AG08396 (cell line): ENCODE data around the gene EPHB4.

Source experiments
- DNase-seq: peaks from one replicate; pipeline ENCODE4 v3.0.0; 2012; ENCODE audit warnings: low spot score, mixed read lengths

The EPHB4 gene

DNA sequence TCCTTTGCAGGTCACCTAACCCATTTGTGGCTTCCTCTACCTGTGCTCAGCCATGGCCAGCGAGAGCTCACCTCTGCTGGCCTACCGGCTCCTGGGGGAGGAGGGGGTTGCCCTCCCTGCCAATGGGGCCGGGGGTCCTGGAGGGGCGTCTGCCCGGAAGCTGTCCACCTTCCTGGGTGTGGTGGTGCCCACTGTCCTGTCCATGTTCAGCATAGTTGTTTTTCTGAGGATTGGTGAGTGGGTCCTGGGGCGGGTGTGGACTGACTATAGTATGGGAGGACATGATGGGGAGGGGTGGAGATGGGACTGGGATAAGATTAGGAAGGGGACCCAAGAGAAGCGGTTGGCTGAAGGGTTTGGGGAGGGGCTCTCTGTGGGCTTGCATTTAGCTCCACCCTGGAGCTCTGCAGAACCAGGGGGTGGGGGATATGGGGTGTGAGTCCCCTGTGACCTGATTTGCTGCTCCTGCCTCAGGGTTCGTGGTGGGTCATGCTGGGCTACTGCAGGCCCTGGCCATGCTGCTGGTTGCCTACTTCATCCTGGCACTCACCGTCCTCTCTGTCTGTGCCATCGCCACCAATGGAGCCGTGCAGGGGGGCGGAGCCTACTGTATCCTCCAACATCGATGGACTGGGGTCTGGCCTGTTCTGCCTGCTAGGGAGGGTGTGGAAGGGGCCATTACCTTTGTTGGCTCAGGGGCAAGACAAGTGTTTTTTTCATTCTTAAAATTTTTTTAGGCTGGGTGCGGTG, 27.0 kb upstream of the EPHB4 start:
- DNase-seq, result peak; percentile 2

DNA sequence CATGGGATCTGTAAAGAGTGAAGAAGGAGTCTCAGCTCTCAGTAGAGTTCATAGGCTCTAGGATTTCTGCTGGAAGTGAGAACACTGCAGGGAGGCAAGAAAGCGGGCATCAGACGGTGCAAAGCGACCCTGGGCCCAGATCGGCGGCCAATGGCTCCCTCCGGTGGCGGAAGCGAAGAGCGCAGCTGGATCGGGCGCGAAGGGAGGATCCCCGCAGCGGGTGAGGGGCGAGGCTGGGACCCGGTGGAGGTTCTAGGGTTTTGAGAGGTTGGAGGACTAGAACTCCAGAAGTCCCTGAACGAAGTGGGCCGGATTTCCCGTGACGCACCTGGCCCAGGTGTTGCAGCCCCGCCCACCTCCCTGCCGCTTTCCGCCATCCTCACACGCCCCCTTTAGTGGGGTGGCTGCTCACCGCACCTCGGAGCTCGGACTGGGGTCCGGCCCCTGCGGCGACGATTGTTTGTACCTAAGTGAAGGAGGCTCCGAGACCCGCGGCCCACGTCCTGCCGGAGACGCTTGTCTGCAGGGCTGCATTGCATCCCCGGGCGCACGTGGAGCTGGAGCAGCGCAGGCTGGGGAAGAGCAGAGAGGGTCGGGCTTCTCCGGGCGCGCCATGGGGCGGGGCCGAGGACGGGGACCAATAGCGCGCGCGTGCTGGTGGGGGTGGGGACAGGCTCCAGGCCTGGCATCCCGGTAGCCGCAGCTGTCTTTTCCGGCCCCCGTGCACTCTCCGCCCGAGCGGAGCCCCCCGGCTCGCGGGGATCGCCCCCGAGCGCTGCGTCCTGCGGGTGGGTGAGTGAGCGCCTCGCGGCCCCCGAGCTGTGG, 24.9 kb upstream of the EPHB4 start, which contains the start of gene SLC12A9:
TSS of gene SLC12A9 (plus strand) at position 666 of the 825 bp plus-strand sequence. CDS start 1,485 bp downstream, outside the sequence.
- DNase-seq, result peak; percentile 98

DNA sequence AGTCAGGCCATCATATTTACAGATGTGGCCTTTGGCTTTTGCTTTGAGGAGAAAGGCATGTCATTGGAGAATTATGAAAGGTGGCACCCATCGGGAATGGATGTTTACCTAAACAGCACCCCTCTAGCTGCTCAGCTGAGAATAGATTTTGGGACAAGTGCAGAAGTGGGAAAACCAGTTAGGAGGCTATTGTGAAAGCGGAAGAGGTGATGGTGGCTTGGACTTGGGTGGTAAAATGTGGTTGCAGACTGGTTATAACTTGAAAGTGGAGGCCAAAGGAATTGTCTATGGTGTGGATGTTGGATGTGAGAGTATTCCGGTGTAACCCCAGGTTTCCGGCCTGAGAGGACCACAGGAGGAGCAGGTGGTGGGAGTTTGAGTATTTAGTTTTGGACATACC, 20.0 kb upstream of the EPHB4 start:
- peak; percentile 0 for DNase-seq

DNA sequence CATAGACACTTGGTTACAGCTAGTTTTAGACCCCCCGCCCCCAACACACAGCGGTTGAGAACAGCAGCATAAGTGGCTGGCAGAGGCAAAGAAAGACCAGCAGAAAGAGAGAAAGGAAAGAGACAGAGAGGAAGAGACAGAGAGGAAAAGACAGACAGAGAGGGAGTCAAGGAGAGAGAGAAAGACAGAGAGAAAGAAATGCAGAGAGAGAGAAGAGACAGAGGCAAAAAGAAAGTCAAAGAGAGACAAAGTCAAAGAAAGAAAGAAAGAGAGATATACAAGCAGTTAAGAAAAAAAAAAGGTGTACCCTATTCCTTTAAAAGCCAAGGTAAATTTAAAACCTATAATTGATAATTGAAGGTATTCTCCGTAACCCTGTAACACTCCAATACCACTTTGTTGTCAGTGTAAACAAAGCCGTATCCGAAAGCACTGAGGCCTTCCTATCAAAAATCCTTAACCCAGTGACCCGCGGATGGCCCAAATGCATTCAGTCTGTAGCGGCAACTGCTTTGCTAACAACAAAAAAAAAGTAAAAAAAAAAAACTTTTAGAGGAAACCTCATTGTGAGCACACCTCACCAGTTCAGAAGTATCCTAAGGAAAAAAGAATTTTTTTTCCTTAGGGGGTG, 13.3 kb upstream of the EPHB4 start:
- no peak for DNase-seq

DNA sequence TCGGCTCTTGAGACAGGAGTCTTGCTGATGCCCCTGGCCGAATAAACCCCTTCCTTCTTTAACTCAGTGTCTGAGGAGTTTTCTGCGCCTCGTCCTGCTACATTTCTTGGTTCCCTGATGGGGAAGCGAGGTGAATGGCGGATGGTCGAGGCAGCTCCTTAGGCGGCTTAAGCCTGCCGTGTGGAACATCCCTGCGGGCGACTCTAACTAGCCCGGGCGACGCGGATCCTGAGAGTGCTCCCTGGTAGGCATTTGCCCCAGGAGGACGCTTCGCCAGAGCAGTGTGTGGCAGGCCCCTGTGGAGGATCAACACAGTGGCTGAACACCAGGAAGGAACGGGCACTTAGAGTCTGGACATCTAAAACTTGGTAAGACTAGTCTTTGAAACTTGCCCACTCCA, 12.0 kb upstream of the EPHB4 start:
- DNase-seq, result no peak

DNA sequence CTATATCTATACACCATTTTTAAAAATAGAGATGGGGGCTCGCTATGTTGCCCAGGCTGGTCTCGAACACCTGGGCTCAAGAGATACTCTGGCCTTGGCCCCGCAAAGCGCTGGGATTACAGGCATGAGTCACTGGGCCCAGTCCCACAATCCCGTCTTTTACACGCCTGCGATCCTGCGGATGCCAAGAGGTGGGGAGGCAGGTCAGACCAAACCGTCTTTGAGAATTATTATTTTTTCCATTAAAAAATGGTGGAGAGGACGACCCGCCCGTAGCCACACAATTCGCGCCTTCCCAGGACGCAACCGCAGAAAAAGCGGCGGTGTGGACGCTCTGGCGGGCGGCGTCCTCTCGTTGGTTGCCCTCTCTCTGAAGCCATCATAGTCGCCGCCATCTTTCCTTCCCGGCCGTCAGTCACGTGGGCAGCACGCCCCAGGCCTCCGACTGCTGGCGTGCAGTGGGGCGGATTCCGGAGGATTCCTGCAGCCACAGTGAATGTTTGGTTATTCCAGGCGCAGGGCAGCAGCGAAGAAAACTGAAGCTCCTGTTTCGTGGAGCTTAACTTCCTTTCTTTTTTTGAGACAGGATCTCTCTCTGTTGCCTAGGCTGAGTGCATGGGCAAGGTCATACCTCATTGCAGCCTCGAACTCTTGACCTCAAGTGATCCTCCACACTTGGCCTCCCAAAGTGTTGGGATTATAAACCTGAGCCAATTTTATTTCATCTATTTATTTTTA, 9.9 kb upstream of the EPHB4 start:
- peak; percentile 92 for DNase-seq

DNA sequence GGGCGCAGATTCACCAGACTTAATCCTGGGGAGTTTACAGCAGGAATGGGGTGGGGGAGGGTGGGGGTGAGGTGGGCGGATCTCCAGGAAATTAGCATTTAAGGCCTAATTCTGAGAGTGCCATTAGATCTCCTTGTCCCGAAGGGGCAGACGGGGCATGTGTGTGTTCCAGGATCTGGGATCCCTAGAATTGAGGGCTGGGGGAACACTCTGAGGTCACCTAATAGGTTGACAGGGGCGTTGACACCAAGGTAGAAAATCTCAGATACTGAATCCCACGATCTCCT, 9.4 kb upstream of the EPHB4 start:
- DNase-seq, result peak; percentile 3

DNA sequence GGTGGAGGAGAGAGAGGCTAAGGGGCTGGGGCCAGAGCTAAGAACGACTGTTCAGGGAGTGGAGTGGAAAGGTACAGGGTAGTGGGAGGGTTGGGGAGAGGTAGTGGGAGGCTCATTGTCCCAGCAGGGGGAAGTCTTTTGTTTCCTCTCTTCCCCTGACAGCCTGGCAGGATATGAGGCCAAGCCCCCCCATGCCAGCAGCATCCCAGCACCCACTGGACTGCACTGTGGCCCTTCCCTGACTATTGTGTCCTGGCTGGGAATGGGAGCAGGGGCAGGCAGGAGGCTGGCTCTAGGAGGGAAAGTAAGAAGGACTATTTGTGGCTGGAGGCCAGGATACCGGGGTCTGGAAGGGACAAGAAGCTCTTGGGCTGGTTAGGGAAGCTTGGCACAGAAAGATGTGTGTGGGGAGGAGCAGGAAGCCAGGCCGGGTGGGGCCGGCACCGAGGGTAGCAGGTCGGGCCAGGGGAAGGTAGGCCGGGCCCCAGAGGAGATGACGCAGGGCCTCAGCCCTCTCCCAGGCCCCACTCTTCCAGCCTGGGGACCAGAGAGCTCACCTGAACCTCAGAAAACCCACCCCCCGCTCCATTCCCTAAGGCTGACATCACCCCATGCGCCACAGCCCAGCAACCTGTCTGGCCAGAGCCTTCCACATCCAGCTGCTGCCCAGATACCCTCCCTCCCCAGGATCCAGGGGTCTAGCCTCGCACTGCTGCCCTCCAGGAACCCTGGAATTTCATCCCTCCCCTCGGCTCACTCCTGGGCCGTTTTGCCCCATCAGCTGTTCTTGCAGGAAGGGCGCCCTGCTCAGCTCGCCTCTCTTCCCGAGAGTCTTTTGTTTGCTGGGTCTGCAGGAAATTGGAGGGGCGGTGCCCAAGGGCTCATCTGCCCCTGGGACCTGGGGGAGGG, 8.8 kb upstream of the EPHB4 start:
- DNase-seq, result peak; percentile 7

DNA sequence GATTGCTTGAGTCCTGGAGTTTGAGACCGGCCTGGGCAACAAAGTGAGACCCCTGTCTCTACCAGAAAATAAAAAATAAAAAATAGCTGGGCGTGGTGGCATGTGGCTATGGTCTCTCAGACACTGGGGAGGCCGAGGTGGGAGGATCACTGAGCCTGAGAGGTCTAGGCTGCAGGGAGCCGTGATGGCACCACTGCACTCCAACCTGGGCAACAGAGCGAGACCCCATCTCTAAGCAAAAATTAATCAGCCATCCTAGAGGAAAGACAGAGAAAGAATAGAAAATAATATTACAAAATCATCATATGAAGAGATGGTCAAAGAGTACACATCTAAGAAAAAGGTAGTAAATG, 4.9 kb upstream of the EPHB4 start:
- DNase-seq, result no peak

DNA sequence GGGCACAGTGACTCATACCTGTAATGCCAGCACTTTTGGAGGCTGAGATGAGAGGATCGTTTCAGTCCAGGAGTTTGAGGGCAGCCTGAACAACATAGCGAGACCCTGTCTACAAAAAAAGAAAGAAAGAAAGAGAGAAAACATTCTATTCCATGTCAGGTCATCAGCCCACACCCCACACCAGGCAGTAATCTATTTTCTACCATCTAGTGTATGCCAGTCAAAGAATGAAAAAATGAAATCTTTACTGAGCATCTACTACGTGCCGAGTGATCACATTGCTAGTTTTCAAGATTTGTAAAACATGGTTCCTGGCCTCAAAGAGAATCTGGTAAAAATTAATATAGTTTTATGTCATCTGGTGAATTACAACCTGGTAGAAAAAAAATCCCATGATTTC, 3.1 kb upstream of the EPHB4 start:
- DNase-seq, result peak; percentile 1

DNA sequence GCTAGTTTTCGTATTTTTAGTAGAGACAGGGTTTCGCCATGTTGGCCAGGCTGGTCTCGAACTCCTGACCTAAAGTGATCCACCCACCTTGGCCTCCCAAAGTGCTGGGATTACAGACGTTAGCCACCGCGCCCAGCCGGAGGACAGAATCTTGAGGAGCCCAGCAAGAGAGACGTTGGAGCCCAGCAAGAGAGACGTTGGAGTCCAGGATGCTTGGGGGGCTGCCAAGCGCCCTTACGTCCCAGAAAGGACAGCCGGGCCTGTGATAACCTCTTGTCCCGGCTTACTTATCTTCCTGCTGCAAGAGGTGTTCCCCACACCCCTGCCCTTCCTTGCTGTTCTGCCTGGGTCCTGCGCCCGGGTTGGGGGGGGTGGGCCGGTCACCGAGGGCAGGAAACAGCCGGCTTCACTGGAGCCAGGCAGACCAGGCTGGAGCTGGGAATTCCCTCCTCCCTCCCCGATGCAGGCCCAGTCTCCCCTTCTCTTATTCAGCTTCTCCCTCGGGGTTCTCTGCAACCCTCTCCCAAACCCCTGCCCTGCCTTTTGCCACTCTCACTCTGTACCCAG, 1.9 kb upstream of the EPHB4 start:
- DNase-seq, result peak; percentile 2

DNA sequence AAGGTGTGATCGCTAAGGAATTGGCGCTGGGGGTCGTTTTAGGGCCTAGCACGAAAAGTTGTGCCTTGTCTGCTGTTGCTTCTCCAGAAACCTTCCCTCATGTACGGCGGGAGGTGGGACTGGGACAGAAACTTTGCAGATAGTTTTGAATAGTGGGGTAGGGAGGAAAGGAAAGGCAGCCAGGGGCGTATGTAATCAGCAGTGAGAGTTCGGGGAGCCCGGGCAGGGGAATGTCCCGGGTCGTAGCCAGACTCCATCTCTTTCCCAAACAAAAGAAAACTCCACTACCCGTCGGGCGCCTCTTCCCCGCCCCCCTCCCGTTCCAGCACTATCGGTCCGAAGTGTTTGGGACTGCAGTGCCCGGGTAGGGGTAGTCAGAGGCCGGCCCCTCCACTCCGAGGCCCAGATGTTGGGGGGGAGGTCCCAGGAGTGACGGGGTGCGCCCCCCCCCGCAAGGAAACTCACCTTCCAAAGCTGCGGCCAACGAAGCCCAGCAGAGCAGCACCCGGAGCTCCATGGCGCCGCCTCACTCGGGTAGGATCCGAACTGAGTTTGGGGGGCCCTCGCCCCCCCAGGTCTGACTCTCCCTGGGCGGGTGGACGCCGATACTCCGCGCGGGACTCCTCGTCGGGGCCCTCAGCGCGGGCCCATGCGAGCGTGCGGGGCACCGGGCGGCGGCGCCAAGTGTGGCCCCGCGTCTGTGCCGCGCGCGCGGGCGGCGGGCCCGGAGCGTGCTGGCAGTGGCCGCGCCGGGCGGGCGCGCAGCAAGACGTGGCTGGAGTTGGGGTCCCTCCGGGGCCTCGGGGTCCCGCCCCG, 601 bp downstream of the EPHB4 start:
- DNase-seq, result peak; percentile 27

DNA sequence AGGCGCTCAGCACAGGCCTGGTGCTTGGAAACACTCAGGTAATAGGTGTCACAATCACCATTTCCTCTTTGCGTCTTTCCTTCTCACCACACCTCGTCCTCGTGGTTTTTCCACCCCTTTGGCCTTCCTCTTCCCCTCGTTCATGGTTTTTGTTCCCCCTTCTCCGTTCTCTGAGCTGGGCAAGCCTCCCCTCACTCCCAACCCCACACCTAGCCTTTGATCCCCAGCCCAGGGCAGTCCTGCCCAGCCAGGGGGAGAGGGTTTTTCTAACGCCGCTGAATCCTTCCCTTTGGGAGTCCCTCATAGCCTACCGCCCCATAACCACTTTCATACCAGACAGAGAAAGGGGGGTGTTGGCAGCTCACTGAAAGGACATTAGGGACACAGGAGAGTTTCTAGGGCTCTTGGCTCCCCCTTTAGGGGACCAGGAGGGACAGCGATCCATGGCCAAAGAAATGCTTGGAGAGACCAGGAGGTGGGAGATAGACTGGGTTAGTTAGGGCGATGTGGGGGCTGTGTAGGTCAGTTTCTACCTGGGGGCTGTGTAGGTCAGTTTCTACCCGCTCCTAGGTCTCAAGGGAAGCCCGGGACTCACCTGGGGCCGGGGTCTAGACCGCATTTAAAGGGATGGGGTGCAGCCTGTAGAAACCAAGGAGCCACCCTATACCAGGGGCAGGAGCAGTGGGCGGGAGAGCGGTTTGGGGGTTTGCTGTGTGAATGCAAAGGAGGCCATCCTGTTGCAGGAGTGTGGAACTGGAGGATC, 1.4 kb downstream of the EPHB4 start:
- DNase-seq, result peak; percentile 65

DNA sequence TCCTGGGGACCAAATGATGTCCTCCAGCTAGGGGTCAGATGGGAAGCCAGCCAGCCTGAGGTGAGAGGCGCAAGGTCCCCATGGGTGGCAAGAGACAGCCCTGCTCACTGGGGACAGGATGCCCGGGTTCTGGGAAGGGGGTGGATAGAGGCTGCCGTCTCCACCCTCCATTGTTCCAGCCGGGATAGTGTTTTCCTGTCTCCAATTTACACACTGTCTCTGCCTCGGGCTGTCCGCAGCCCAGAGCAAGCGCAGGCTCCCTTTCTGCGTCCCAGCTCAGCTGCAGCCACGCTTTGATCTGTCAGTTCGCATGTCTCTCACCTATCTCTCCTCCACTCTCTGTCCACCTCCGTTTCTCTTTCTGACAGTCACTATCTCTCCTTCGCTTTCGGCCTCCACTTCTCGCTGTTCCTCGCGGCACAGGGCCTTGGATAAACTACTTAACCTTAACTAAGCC, 2.1 kb downstream of the EPHB4 start:
- DNase-seq, result peak; percentile 22

DNA sequence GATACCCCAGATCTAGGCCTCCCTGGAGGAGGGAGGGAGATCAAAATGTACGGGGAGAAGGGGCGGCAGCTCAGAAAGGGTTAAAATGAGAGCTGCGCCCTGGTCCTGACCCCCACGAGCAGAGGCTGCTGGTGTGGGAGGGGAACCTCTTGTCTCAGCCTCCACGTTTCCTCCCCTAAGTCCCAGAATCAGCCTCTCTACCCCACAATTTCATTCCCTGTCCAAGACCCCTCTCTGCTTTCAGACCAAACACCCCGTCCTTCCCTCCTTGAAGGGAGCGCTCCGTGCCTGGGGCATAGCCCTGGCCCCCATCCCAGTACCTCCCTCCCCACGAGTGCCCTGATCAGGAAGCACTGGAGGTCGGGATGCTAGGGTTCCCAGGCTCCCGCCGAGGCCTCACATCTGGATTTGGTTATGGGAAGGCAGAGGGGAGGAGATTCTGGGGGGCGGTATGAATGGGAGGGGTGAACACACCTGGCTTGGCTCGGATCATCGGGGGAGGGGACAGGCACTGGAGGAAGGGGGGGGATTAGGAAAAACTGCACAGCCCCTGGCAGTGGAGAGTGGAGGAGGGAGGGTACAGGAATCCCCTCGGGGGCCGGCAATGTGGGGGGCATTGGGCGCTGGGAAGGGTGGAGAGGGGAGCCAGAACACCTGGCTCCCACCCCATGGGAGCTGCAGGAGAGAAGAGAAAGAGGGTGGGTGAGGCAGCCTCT, 2.7 kb downstream of the EPHB4 start:
- peak; percentile 12 for DNase-seq

DNA sequence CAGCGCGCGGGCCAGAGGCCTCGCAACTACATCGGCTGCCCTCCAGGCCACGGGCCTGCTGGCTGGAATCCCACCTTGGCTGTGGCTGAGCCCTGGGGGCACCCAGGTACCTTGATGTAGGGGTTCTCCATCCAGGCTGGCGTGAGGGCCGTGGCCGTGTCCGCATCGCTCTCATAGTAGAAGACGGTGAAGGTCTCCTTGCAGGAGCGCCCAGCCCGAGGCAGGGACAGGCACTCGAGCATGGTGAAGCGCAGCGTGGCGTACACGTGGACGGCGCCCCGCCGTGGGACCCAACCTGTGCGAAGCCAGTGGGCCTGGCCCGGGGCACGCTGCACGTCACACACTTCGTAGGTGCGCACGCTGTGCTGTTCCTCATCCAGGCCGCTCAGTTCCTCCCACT, 3.8 kb downstream of the EPHB4 start:
- no peak for DNase-seq

DNA sequence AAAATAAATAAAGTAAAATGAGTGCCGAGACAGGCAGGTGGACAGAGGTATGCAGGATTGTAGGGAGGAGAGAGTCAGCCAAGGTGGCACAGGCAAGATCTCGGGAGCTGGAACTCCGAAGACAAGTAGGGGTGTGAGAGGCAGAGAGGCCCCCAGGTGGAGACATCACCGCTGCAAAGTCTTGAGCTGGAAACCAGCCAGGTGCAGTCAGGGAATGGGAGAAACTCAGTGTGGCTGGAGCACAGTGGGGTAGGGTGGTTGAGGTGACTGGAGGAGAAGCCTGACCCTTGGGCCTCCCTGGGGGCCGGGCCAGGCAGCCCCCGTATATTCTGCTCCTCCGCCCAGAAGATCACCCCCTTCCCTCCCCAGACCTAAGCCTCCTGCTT, 4.2 kb downstream of the EPHB4 start:
- DNase-seq, result no peak

DNA sequence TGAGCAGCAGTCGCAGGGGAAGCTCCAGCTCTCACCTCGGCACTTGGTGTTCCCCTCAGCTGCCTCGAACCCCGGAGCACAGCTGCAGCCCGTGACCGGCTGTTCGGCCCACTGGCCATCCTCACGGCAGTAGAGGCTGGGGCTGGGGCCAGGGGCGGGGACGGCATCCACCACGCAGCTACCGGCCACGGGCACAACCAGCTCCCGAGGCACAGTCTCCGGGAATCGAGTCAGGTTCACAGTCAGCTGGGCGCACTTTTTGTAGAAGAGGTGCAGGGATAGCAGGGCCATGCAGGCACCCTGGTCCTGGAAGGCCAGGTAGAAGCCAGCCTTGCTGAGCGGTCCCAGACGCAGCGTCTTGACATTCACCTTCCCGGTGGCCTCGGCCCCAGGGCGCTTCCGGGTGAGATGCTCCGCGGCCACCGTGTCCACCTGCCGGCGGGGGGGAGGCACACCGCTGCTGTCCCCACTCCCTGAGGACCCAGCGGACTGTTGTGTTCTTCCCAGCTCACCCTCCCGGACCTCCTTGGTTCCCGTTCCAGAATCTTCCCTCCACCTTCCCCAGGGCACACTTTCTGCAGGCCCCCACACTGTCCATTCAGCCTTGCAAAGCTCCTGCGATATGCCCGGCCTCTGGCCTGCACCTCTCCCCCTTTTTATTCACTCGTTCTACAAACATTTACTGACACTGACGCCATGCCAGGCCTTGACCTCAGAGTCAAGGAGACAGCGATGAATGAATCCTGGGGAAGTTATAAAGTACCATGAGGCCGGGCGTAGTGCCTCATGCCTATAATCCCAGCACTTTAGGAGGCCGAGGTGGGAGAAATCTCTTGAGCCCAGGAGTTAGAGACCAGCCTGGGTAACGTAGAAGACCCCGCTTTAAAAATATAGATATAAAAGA, 4.8 kb downstream of the EPHB4 start:
- DNase-seq, result peak; percentile 2
